SK-N-MC (cell line): Measurements from ENCODE around the gene KCNG1.

Source experiments
- DNase-seq: peaks from one replicate; pipeline ENCODE4 v3.0.0-alpha.2; 2011; ENCODE audit warnings: low read depth, low spot score
- H3K27ac ChIP-seq: fragments of 200-600 bp; sonication (generic); 2 replicates; pipeline ENCODE4 v1.5.1; 2016; ENCODE audit warnings: mixed run types
- H3K36me3 ChIP-seq: fragments of 200-600 bp; sonication (generic); 2 replicates; pipeline ENCODE4 v1.6.1; 2017; ENCODE audit warnings: antibody characterized with exemption, low read length, mixed read lengths; ENCODE audit not compliant: insufficient read depth
- H3K4me3 ChIP-seq: fragments of 200-600 bp; sonication (generic); 2 replicates; pipeline ENCODE4 v1.5.1; 2016
- H3K9ac ChIP-seq: fragments of 200-600 bp; sonication (generic); 2 replicates; pipeline ENCODE4 v1.8.0; 2017; ENCODE audit warnings: mixed run types, mixed read lengths; ENCODE audit not compliant: insufficient read length
- H3K9me3 ChIP-seq: fragments of 200-600 bp; sonication (generic); 2 replicates; pipeline ENCODE4 v1.6.1; 2017; ENCODE audit warnings: low read depth, mild to moderate bottlenecking, antibody characterized with exemption, low read length, moderate library complexity, mixed read lengths
- EZH2 ChIP-seq: fragments of 200-600 bp; sonication (generic); IDR thresholded peaks from one replicate; pipeline ENCODE4 v1.6.1; 2017; ENCODE audit warnings: antibody characterized with exemption
- FOXP2 ChIP-seq: optimal IDR thresholded peaks from 2 replicates; pipeline ENCODE3; 2011; ENCODE audit warnings: mild to moderate bottlenecking, moderate library complexity; ENCODE audit not compliant: insufficient read depth; ENCODE audit errors: extremely low read length, control extremely low read depth
- POLR2AphosphoS5 ChIP-seq: IDR thresholded peaks from 2 replicates; pipeline ENCODE4 v1.6.1; 2012; ENCODE audit warnings: mild to moderate bottlenecking, low read depth, low read length, borderline replicate concordance

The KCNG1 gene

DNA sequence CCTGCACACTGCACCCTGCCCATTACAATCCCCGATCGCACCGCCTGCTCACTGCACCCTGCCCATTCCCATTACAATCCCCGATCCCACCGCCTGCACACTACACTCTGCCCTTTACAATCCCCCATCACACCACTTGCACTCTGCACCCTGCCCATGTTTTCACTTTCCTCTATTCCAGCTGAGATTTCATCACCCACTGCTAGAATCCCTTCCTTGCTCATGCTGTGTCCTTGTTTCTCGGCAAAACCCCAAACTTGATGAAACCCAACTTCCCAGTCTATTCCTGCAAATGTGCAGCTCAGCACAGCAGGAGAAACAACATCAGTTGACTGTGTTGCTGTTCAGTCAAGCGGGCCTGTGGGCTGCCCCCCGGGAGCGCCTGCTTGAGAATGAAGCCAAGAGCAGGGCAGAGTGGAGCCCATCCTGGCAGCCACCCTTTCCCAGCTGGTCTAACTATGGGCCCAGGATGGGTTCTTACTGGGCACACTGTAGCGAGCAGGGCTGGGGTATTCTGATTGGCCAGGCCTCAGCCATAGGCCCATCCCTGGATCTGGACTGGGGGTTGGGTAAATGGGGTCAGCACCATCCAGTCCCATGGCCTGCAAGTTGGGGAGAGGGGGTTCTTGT, 47.1 kb downstream of the KCNG1 start:
- TF ChIP-seq POLR2AphosphoS5 = no peak
- no peak for TF ChIP-seq FOXP2
- TF ChIP-seq EZH2 = no peak
- H3K4me3 ChIP-seq = no peak overlapping the region
- H3K9me3 ChIP-seq = no peaks in the 10 kb centered on the region
- H3K27ac ChIP-seq = no peak overlapping the region
- DNase-seq = no peak
- H3K36me3 ChIP-seq = no peaks in the 10 kb centered on the region
- no peak overlapping the region for H3K9ac ChIP-seq

GRCh38 chr20:50969912-50970311, 53.0 kb downstream of the KCNG1 start:
- no peaks in the 10 kb centered on the region for H3K36me3 ChIP-seq
- H3K9me3 ChIP-seq = no peaks in the 10 kb centered on the region
- no peak for DNase-seq

DNA sequence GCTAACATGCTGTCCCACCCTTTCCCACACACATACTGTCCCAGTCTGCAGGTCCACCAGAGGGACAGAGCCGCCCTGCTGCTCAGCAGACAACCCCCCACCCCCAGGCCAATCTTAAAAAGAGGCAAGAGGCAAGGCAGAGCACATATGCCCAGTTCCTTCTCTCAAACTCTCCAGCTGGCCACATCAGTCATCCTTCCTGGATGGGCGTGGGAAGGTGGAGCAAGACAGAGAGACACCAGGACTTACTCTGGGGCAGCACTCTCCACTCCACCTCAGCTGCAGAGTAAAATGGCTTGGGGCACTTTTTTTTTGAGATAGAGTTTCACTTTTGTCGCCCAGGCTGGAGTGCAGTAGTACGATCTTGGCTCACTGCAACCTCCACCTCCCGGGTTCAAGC, 53.5 kb downstream of the KCNG1 start:
- no peak overlapping the region for H3K4me3 ChIP-seq
- no peaks in the 10 kb centered on the region for H3K36me3 ChIP-seq
- no peak overlapping the region for H3K27ac ChIP-seq
- H3K9me3 ChIP-seq = no peaks in the 10 kb centered on the region
- no peak overlapping the region for H3K9ac ChIP-seq
- TF ChIP-seq POLR2AphosphoS5 = no peak
- no peak for TF ChIP-seq EZH2
- no peak for TF ChIP-seq FOXP2
- DNase-seq = no peak

More at GRCh38 chr20:50969912-50970311, 53.0 kb downstream of the KCNG1 start:
- no peak for TF ChIP-seq EZH2
- no peak for TF ChIP-seq FOXP2
- no peak for TF ChIP-seq POLR2AphosphoS5
- Histone ChIP-seq H3K27ac (no peak overlapping the region), H3K4me3 (no peak overlapping the region), H3K9ac (no peak overlapping the region)

DNA sequence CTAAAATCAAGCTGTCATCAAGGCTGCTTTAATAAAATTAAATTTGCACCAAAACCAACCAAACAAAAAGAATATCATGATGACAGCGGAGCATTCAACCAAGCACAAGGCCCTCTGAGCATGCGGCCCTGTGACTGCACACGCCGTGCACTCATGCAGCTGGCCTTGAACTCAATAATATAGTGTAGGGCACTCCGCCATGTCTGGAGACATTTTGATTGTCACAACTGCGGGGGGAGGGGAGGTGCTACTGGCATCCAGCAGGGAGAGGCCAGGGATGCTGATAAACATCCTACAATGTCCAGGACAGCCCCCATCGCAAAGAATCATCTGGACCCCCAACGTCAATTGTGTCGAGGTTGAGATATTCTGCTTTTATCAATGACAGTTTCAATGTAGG, 54.6 kb downstream of the KCNG1 start:
- TF ChIP-seq POLR2AphosphoS5 (no peak), FOXP2 (no peak), EZH2 (no peak)
- Histone ChIP-seq H3K27ac (no peak overlapping the region), H3K9me3 (no peaks in the 10 kb centered on the region), H3K4me3 (no peak overlapping the region), H3K9ac (no peak overlapping the region), H3K36me3 (no peaks in the 10 kb centered on the region)
- no peak for DNase-seq

DNA sequence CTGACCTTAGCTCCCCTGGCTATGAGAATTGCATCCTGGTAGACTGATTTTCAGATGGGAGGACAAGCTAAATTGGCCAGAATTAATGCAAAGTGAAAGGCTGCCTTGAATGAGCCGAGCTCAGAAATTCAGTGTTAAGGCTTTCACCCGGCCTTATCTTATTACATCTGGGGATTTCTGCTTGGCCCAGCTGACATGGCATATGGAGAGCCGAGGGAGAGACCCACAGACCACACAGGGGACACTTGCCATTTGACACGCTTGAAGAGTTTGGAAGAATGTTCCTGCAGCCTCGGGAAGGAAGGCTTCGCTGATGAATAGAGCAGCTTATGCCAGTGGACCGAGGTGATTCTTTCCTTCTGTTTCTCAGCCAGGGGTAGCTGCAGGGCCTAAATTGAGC, 55.3 kb downstream of the KCNG1 start:
- no peak overlapping the region for H3K27ac ChIP-seq
- TF ChIP-seq FOXP2 (no peak), EZH2 (no peak), POLR2AphosphoS5 (no peak)
- no peak overlapping the region for H3K9ac ChIP-seq
- no peak for DNase-seq
- H3K36me3 ChIP-seq = no peaks in the 10 kb centered on the region
- H3K9me3 ChIP-seq = no peaks in the 10 kb centered on the region
- no peak overlapping the region for H3K4me3 ChIP-seq

GRCh38 chr20:50959543-50960126, 63.3 kb downstream of the KCNG1 start:
- H3K9me3 ChIP-seq = no peaks in the 10 kb centered on the region
- H3K9ac ChIP-seq = peak overlapping the region; percentile 99
- no peak overlapping the region for H3K27ac ChIP-seq
- no peak for TF ChIP-seq EZH2
- no peak for TF ChIP-seq FOXP2
- no peak for TF ChIP-seq POLR2AphosphoS5
- H3K4me3 ChIP-seq = peak overlapping the region; percentile 89
- no peak for DNase-seq
- peaks cover 21% of the 10 kb centered on the region for H3K36me3 ChIP-seq

DNA sequence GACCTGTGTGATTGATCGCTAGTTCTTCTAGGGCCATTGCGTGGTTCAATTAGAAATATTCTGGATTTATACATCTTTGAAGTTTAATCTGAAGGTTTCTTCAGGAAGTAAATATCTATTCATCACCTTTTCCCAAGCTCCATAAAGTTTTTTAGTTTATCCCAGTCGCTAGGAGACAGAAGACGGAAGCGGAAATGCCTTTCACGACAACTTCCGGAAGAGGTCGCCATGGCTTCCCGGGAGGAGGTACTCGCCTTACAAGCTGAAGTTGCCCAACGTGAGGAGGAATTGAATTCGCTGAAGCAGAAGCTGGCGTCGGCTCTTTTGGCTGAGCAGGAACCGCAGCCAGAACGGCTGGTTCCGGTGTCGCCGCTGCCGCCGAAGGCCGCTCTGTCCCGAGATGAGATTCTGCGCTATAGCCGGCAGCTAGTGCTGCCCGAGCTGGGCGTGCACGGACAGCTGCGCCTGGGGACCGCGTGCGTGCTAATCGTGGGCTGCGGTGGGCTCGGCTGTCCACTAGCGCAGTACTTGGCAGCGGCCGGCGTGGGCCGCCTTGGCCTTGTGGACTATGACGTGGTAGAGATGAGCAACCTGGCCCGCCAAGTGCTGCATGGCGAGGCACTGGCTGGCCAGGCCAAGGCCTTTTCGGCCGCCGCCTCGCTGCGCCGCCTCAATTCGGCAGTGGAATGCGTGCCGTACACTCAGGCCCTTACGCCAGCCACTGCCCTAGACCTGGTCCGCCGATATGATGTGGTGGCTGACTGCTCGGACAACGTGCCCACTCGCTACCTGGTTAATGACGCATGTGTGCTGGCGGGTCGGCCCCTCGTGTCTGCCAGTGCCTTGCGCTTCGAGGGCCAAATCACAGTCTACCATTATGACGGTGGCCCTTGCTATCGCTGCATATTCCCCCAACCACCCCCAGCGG, 64.0 kb downstream of the KCNG1 start, which contains the start of gene MOCS3:
TSS of gene MOCS3 (plus strand) at position 204 of the 928 bp plus-strand sequence. CDS start at position 229, 25 bp downstream.
- TF ChIP-seq POLR2AphosphoS5 (peak; percentile 63; the same call in 1 of the 2 replicates), FOXP2 (no peak)
- Histone ChIP-seq H3K27ac (peak within 1 kb of the TSS; percentile 99), H3K9me3 (no peaks in the 10 kb centered on the region), H3K4me3 (peak within 1 kb of the TSS; percentile 89), H3K9ac (peak within 1 kb of the TSS; percentile 99), H3K36me3 (peaks cover 29% of the 10 kb centered on the region)
- peak; percentile 90 for DNase-seq
